Brain microvascular endothelial cell (primary cell): ENCODE results near the gene DDX1.
"Not testable (repeated sequence)": the region's sequence is repeated elsewhere in the genome, so short reads cannot be mapped to it uniquely, and the experiment has no call there.

Experiments used
- DNase-seq: peaks from one replicate; pipeline ENCODE4 v3.0.0-alpha.2; 2020
- H3K27ac ChIP-seq: fragments of 250-450 bp; sonication (Bioruptor Pico); 2 replicates; pipeline ENCODE4 v1.5.1; 2020; ENCODE audit warnings: mild to moderate bottlenecking, moderate library complexity
- H3K27me3 ChIP-seq: fragments of 250-450 bp; sonication (Bioruptor Pico); replicated peaks from 2 replicates; pipeline ENCODE4 v1.5.1; 2020; ENCODE audit warnings: mild to moderate bottlenecking
- H3K36me3 ChIP-seq: fragments of 250-450 bp; sonication (Bioruptor Pico); replicated peaks from 2 replicates; pipeline ENCODE4 v1.5.1; 2020; ENCODE audit warnings: mild to moderate bottlenecking
- H3K4me3 ChIP-seq: 2 replicates; pipeline ENCODE4 v1.5.1; 2011; ENCODE audit warnings: low read depth, mild to moderate bottlenecking, control low read depth, low read length, moderate library complexity
- CTCF ChIP-seq: IDR thresholded peaks from 2 replicates; pipeline ENCODE4 v1.5.1; 2011; ENCODE audit warnings: low read depth, mild to moderate bottlenecking, moderate library complexity, low read length, control low read depth, inconsistent platforms; ENCODE audit errors: missing control alignments
- in situ Hi-C: cut with HindIII; loops from 2 replicates; pipeline ENCODE4 v1.10.0; 2017; ENCODE audit warnings: low sequenced_read_pairs, low pct_ligation_motif_present

Gene DDX1

DNA sequence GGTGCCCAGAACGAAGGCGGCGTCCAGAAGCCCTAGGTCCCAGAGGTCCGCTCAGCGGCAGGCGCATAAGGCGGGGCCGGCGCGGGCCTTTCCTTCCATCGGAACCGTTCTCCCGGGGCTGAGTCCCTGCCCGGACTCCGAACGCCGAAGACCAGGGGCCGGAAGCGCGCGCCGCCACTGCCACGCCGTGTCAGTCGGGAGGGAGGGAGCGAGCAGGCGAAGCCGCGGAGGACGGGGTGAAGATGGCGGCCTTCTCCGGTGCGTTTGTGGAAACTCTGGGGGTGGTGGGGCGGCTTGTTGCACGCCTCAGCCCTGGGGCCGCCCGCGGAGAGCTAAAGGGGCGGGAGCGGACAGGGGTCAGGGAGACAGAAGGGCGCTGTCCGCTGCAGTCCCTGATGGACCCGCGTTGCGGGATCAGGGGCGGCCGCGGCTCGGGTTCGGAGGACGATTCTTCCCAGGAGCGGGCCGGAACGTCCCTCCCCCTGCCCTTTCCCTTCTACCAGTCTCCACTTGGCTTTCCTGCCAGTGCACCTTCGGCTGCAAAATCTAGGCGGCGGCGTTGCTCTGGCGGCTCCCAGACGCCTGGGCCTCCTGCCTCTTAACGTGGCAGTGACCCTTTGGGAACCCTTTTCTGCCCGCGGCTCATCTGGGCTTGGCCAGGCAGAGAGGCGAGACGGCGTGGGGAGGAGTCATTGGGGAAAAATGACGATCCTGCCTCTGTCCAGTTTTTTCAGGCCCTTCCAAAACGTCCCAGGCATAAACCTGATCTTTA lies at the start of gene DDX1:
TSS of gene DDX1 (plus strand) at position 177 of the 772 bp plus-strand sequence. CDS start at position 243, 66 bp downstream.
- in situ Hi-C loops, result no loop called here
- Histone ChIP-seq H3K36me3 (peaks cover 11% of the 10 kb centered on the region), H3K27me3 (no peaks in the 10 kb centered on the region), H3K27ac (peak within 1 kb of the TSS; percentile 94), H3K4me3 (peak within 1 kb of the TSS; percentile 95)
- peak; percentile 67 for DNase-seq
- TF ChIP-seq CTCF, result no peak

DNA sequence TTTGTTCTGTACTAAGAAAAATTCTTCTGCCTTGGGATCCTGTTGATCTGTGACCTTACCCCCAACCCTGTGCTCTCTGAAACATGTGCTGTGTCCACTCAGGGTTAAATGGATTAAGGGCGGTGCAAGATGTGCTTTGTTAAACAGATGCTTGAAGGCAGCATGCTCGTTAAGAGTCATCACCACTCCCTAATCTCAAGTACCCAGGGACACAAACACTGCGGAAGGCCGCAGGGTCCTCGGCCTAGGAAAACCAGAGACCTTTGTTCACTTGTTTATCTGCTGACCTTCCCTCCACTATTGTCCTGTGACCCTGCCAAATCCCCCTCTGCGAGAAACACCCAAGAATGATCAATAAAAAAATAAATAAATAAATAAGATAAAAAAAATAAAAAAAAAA lies 49.4 kb upstream of the DDX1 start:
- H3K36me3 ChIP-seq, H3K4me3 ChIP-seq, DNase-seq, in situ Hi-C loops, H3K27me3 ChIP-seq, H3K27ac ChIP-seq: not testable (repeated sequence)

- in situ Hi-C loops, result no loop called here
Measured at GRCh38 chr2:15543053-15543452, 48.6 kb upstream of the DDX1 start.

GRCh38 chr2:15543541-15543940 lies 48.1 kb upstream of the DDX1 start:
- peaks cover 2% of the 10 kb centered on the region for H3K36me3 ChIP-seq
- no peak for TF ChIP-seq CTCF

More at GRCh38 chr2:15543053-15543452, 48.6 kb upstream of the DDX1 start:
- no peak for DNase-seq
- Histone ChIP-seq H3K36me3 (peaks cover 2% of the 10 kb centered on the region), H3K4me3 (no peak overlapping the region), H3K27me3 (no peaks in the 10 kb centered on the region), H3K27ac (no peak overlapping the region)
- no peak for TF ChIP-seq CTCF

GRCh38 chr2:15544227-15544626 lies 47.4 kb upstream of the DDX1 start:
- Histone ChIP-seq H3K27me3 (no peaks in the 10 kb centered on the region), H3K4me3 (no peak overlapping the region), H3K27ac (no peak overlapping the region), H3K36me3 (peaks cover 2% of the 10 kb centered on the region)
- in situ Hi-C loops, result no loop called here
- no peak for DNase-seq
- no peak for TF ChIP-seq CTCF

More at GRCh38 chr2:15543541-15543940, 48.1 kb upstream of the DDX1 start:
- Histone ChIP-seq H3K27ac (no peak overlapping the region), H3K4me3 (no peak overlapping the region), H3K27me3 (no peaks in the 10 kb centered on the region)
- DNase-seq, result no peak
- in situ Hi-C loops, result no loop called here

- TF ChIP-seq CTCF, result peak; percentile 42
- Histone ChIP-seq H3K36me3 (peaks cover 7% of the 10 kb centered on the region), H3K4me3 (no peak overlapping the region), H3K27me3 (no peaks in the 10 kb centered on the region), H3K27ac (no peak overlapping the region)
- DNase-seq, result no peak
- in situ Hi-C loops, result no loop called here
Measured at GRCh38 chr2:15546297-15547098, 45.2 kb upstream of the DDX1 start.
